ENCODE measurements around the gene CBFA2T3.

CBFA2T3 gene

GRCh38 chr16:88913001-88913612 is 63.9 kb downstream of the CBFA2T3 start:
- Mint-ChIP-seq H3K27me3 (peaks cover 7% of the 10 kb centered on the region), H3K4me3 (no peak overlapping the region), H3K9me3 (no peaks in the 10 kb centered on the region), H3K27ac (no peak overlapping the region), H3K4me1 (no peaks in the 10 kb centered on the region)
- no peak for ATAC-seq
- DNase-seq, result no peak

- Mint-ChIP-seq H3K27me3 (peaks cover 7% of the 10 kb centered on the region), H3K9me3 (no peaks in the 10 kb centered on the region), H3K4me3 (no peak overlapping the region), H3K4me1 (no peaks in the 10 kb centered on the region), H3K27ac (no peak overlapping the region)
- DNase-seq, result no peak
- ATAC-seq, result no peak
Measured at GRCh38 chr16:88912556-88912955, 64.5 kb downstream of the CBFA2T3 start.

GRCh38 chr16:88911946-88912310 is 65.1 kb downstream of the CBFA2T3 start:
- no peaks in the 10 kb centered on the region for H3K9me3 Mint-ChIP-seq
- no peak for ATAC-seq
- H3K4me1 Mint-ChIP-seq, result no peaks in the 10 kb centered on the region

GRCh38 chr16:88911136-88911945 is 65.7 kb downstream of the CBFA2T3 start:
- Mint-ChIP-seq H3K4me1 (peaks cover under 1% of the 10 kb centered on the region), H3K27ac (no peak overlapping the region), H3K4me3 (no peak overlapping the region), H3K9me3 (no peaks in the 10 kb centered on the region), H3K27me3 (peaks cover 7% of the 10 kb centered on the region)
- no peak for ATAC-seq
- no peak for DNase-seq

More at GRCh38 chr16:88911946-88912310, 65.1 kb downstream of the CBFA2T3 start:
- no peak overlapping the region for H3K27ac Mint-ChIP-seq
- H3K27me3 Mint-ChIP-seq, result peaks cover 7% of the 10 kb centered on the region
- no peak overlapping the region for H3K4me3 Mint-ChIP-seq
- no peak for DNase-seq

- Mint-ChIP-seq H3K4me1 (peaks cover 8% of the 10 kb centered on the region), H3K27ac (no peak overlapping the region), H3K9me3 (no peaks in the 10 kb centered on the region), H3K4me3 (no peak overlapping the region), H3K27me3 (peaks cover 7% of the 10 kb centered on the region)
- DNase-seq (no peak), ATAC-seq (no peak)
Measured at GRCh38 chr16:88910284-88911135, 66.5 kb downstream of the CBFA2T3 start.

- DNase-seq (no peak), ATAC-seq (no peak)
- Mint-ChIP-seq H3K4me1 (peaks cover 8% of the 10 kb centered on the region), H3K27me3 (peaks cover 7% of the 10 kb centered on the region), H3K4me3 (no peak overlapping the region), H3K27ac (peak overlapping the region in 1 of 2 donors; percentile 33), H3K9me3 (no peaks in the 10 kb centered on the region)
Measured at GRCh38 chr16:88909431-88910210, 67.4 kb downstream of the CBFA2T3 start.

GRCh38 chr16:88908307-88908706 is 68.7 kb downstream of the CBFA2T3 start:
- no peak overlapping the region for H3K4me3 Mint-ChIP-seq
- H3K27ac Mint-ChIP-seq, result no peak overlapping the region
- H3K9me3 Mint-ChIP-seq, result no peaks in the 10 kb centered on the region
- no peak for DNase-seq
- H3K27me3 Mint-ChIP-seq, result no peaks in the 10 kb centered on the region
- no peak for ATAC-seq
- peaks cover 8% of the 10 kb centered on the region for H3K4me1 Mint-ChIP-seq

GRCh38 chr16:88907768-88908167 is 69.2 kb downstream of the CBFA2T3 start:
- peak overlapping the region in 1 of 2 donors; percentile 39 for H3K27ac Mint-ChIP-seq

GRCh38 chr16:88906535-88907105 is 70.4 kb downstream of the CBFA2T3 start:
- no peaks in the 10 kb centered on the region for H3K27me3 Mint-ChIP-seq
- H3K4me3 Mint-ChIP-seq, result no peak overlapping the region
- ATAC-seq, result no peak
- H3K4me1 Mint-ChIP-seq, result peaks cover 8% of the 10 kb centered on the region
- H3K27ac Mint-ChIP-seq, result no peak overlapping the region
- H3K9me3 Mint-ChIP-seq, result no peaks in the 10 kb centered on the region
- DNase-seq, result no peak

More at GRCh38 chr16:88907768-88908167, 69.2 kb downstream of the CBFA2T3 start:
- no peak overlapping the region for H3K4me3 Mint-ChIP-seq
- H3K9me3 Mint-ChIP-seq, result no peaks in the 10 kb centered on the region
- ATAC-seq (no peak), DNase-seq (no peak)
- H3K4me1 Mint-ChIP-seq, result peaks cover 8% of the 10 kb centered on the region
- H3K27me3 Mint-ChIP-seq, result no peaks in the 10 kb centered on the region

- ATAC-seq (no peak), DNase-seq (no peak)
- Mint-ChIP-seq H3K4me1 (peaks cover 8% of the 10 kb centered on the region), H3K9me3 (no peaks in the 10 kb centered on the region), H3K27me3 (no peaks in the 10 kb centered on the region), H3K27ac (peak overlapping the region in 1 of 2 donors; percentile 44), H3K4me3 (no peak overlapping the region)
Measured at GRCh38 chr16:88906020-88906419, 71.0 kb downstream of the CBFA2T3 start.

GRCh38 chr16:88905563-88905962 is 71.4 kb downstream of the CBFA2T3 start:
- Mint-ChIP-seq H3K27me3 (no peaks in the 10 kb centered on the region), H3K4me1 (peaks cover 8% of the 10 kb centered on the region), H3K27ac (no peak overlapping the region), H3K9me3 (no peaks in the 10 kb centered on the region), H3K4me3 (no peak overlapping the region)
- DNase-seq (no peak), ATAC-seq (no peak)

- Mint-ChIP-seq H3K4me1 (peaks cover 8% of the 10 kb centered on the region), H3K9me3 (no peaks in the 10 kb centered on the region), H3K27me3 (no peaks in the 10 kb centered on the region), H3K4me3 (no peak overlapping the region), H3K27ac (no peak overlapping the region)
- no peak for ATAC-seq
- DNase-seq, result no peak
Measured at GRCh38 chr16:88904676-88905365, 72.2 kb downstream of the CBFA2T3 start.

GRCh38 chr16:88903267-88903666 is 73.7 kb downstream of the CBFA2T3 start:
- H3K9me3 Mint-ChIP-seq, result no peaks in the 10 kb centered on the region
- H3K27ac Mint-ChIP-seq, result no peak overlapping the region
- no peaks in the 10 kb centered on the region for H3K27me3 Mint-ChIP-seq
- DNase-seq (no peak), ATAC-seq (no peak)
- H3K4me3 Mint-ChIP-seq, result no peak overlapping the region
- peaks cover 8% of the 10 kb centered on the region for H3K4me1 Mint-ChIP-seq

GRCh38 chr16:88902744-88903143 is 74.3 kb downstream of the CBFA2T3 start:
- Mint-ChIP-seq H3K4me3 (no peak overlapping the region), H3K4me1 (peaks cover 8% of the 10 kb centered on the region), H3K9me3 (no peaks in the 10 kb centered on the region), H3K27me3 (no peaks in the 10 kb centered on the region), H3K27ac (no peak overlapping the region)
- DNase-seq (no peak), ATAC-seq (no peak)
